C4-2B (cell line): ENCODE data around the gene RAB6B.

ENCODE experiments used
- ZFX ChIP-seq: fragments of 450-650 bp; IDR thresholded peaks from 2 replicates; pipeline ENCODE4 v1.6.1; 2017
- TF ChIP-seq, protein P1 (sequence below): fragments of 450-650 bp; conservative IDR thresholded peaks from 2 replicates; pipeline ENCODE4 v1.5.1; 2017; ENCODE audit warnings: mild to moderate bottlenecking

DNA sequence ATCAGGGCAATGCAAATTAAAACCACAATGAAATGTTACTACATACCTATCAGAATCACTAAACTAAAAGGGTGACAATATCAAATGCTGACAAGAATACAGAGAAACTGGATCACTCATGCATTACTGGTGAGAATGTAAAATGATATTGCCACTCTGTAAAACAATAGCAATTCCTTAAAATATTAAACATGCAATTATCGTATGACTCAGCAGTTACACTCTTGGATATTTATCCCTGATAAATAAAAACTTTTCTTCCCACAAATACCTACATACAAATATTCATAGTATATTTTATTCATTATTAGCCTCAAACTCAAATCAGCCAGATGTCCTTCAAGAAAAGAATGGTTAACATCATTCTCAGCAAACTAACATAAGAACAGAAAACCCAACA, 25.9 kb upstream of the RAB6B start:
- TF ChIP-seq, protein P1, sequence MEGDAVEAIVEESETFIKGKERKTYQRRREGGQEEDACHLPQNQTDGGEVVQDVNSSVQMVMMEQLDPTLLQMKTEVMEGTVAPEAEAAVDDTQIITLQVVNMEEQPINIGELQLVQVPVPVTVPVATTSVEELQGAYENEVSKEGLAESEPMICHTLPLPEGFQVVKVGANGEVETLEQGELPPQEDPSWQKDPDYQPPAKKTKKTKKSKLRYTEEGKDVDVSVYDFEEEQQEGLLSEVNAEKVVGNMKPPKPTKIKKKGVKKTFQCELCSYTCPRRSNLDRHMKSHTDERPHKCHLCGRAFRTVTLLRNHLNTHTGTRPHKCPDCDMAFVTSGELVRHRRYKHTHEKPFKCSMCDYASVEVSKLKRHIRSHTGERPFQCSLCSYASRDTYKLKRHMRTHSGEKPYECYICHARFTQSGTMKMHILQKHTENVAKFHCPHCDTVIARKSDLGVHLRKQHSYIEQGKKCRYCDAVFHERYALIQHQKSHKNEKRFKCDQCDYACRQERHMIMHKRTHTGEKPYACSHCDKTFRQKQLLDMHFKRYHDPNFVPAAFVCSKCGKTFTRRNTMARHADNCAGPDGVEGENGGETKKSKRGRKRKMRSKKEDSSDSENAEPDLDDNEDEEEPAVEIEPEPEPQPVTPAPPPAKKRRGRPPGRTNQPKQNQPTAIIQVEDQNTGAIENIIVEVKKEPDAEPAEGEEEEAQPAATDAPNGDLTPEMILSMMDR, result no peak
- no peak for TF ChIP-seq ZFX
